ENCODE data around the gene EFNA5.

EFNA5 gene

DNA sequence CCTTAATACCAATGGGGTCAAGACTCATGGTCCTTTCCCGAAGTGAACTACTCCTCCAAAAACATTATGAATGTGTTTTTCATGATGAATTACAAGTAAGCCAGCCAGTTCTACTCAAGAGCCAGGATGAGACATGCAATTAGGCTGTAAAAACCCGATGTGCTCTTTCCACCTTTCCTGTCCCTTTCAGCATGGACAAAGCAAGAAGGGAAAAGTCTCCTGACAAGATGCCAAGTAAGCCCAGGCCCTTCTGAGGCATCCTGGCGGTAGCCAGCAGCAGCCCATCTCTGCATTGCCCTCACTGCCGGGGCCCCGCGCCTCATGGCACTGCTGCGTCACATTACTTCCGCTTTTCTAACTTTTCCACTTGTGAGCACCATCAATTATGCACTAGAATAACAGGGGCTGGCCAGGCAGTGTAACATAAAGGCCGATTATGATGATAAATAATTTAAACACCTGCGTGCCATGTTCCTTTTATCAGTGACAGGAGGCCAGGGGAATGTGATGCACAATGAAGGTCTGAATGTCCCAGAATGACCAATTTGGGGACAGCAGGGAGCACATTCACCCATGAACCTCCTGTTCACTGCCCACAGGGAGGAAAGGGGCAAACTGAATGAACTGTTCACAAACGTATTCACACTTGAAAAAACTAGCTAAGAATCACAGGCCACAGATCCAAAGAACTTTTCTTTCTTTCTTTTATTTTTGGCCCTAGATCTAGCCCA lies 37.4 kb downstream of the EFNA5 start:
- DNase-seq (ENCODE audit: low read depth), result no peak
- no peak for TF ChIP-seq CTCF (IDR thresholded peaks at IDR 0.05; ENCODE audit: low read depth, low read length, missing control alignments)
- H3K4me3 ChIP-seq (ENCODE audit: low read depth, low read length), result no peak overlapping the region

- TF ChIP-seq CTCF (IDR thresholded peaks at IDR 0.05; ENCODE audit: low read depth, low read length, missing control alignments), result no peak
- DNase-seq (ENCODE audit: low read depth), result no peak
- no peak overlapping the region for H3K4me3 ChIP-seq (ENCODE audit: low read depth, low read length)
Observed at GRCh38 chr5:107631805-107632362, 38.9 kb downstream of the EFNA5 start.

- no peak overlapping the region for H3K4me3 ChIP-seq (ENCODE audit: low read depth, low read length)
- no peak for TF ChIP-seq CTCF (IDR thresholded peaks at IDR 0.05; ENCODE audit: low read depth, low read length, missing control alignments)
- no peak for DNase-seq (ENCODE audit: low read depth)
Observed at GRCh38 chr5:107630184-107630583, 40.6 kb downstream of the EFNA5 start.

GRCh38 chr5:107624235-107624634 lies 46.5 kb downstream of the EFNA5 start:
- no peak for DNase-seq (ENCODE audit: low read depth)
- no peak for TF ChIP-seq CTCF (IDR thresholded peaks at IDR 0.05; ENCODE audit: low read depth, low read length, missing control alignments)
- H3K4me3 ChIP-seq (ENCODE audit: low read depth, low read length), result no peak overlapping the region

- no peak overlapping the region for H3K4me3 ChIP-seq (ENCODE audit: low read depth, low read length)
- TF ChIP-seq CTCF (IDR thresholded peaks at IDR 0.05; ENCODE audit: low read depth, low read length, missing control alignments), result no peak
- DNase-seq (ENCODE audit: low read depth), result no peak
Observed at GRCh38 chr5:107621089-107621488, 49.6 kb downstream of the EFNA5 start.

GRCh38 chr5:107619781-107620180 lies 51.0 kb downstream of the EFNA5 start:
- no peak overlapping the region for H3K4me3 ChIP-seq (ENCODE audit: low read depth, low read length)
- no peak for DNase-seq (ENCODE audit: low read depth)
- no peak for TF ChIP-seq CTCF (IDR thresholded peaks at IDR 0.05; ENCODE audit: low read depth, low read length, missing control alignments)

GRCh38 chr5:107618242-107618641 lies 52.5 kb downstream of the EFNA5 start:
- no peak for TF ChIP-seq CTCF (IDR thresholded peaks at IDR 0.05; ENCODE audit: low read depth, low read length, missing control alignments)
- H3K4me3 ChIP-seq (ENCODE audit: low read depth, low read length), result no peak overlapping the region
- DNase-seq (ENCODE audit: low read depth), result no peak

Data from GM12864 (cell line).